WTC11 (cell line): Measurements from ENCODE around the gene LRRC47. TPM values are rescaled to one million over a fixed set of nuclear protein-coding genes. Genes with fewer than 3 reads are reported as not detected.

Source experiments
- ATAC-seq: fragments of 200-7000 bp; cut with Tn5 transposase; 2 replicates; pipeline ENCODE4 v1.10.0; 2021; ENCODE audit warnings: mild to moderate bottlenecking, moderate library complexity
- CTCF ChIA-PET: fragments of 300-600 bp; sonication (Branson Sonifier 250); formaldehyde crosslinking; loops from one replicate; lab custom pipeline; 2021; ENCODE audit warnings: antibody characterized with exemption; lab: Charles Lee
- POLR2A ChIA-PET: fragments of 350-600 bp; sonication (Branson Sonifier 250); formaldehyde crosslinking; loops from one replicate; lab custom pipeline; 2021; ENCODE audit warnings: antibody characterized with exemption; lab: Charles Lee
- DNase-seq: peaks from one replicate; pipeline ENCODE4 v3.0.0; 2021; ENCODE audit warnings: low spot score
- H3K27ac Mint-ChIP-seq: 2 replicates; pipeline ENCODE4 v1.8.0; 2021; ENCODE audit warnings: mixed read lengths
- H3K27me3 Mint-ChIP-seq: 2 replicates; pipeline ENCODE4 v1.8.0; 2021; ENCODE audit warnings: low read depth, mild to moderate bottlenecking, moderate library complexity, mixed read lengths
- H3K36me3 Mint-ChIP-seq: 2 replicates; pipeline ENCODE4 v1.8.0; 2021; ENCODE audit warnings: mixed read lengths
- H3K4me1 Mint-ChIP-seq: 2 replicates; pipeline ENCODE4 v1.8.0; 2022; ENCODE audit warnings: mixed read lengths
- H3K4me3 Mint-ChIP-seq: 2 replicates; pipeline ENCODE4 v1.8.0; 2021; ENCODE audit warnings: mild to moderate bottlenecking, moderate library complexity, mixed read lengths
- H3K9me3 Mint-ChIP-seq: 2 replicates; pipeline ENCODE4 v1.8.0; 2021; ENCODE audit warnings: mixed read lengths
- CBFB ChIP-seq: sonication (generic); formaldehyde crosslinking; IDR thresholded peaks from 2 replicates; pipeline ENCODE4 v1.8.1; 2022; ENCODE audit warnings: mild to moderate bottlenecking, low read depth, missing genetic modification reagents
- CREB1 ChIP-seq: sonication (generic); formaldehyde crosslinking; IDR thresholded peaks from 2 replicates; pipeline ENCODE4 v1.8.0; 2023; ENCODE audit warnings: mild to moderate bottlenecking, missing genetic modification reagents
- CREM ChIP-seq: sonication (generic); formaldehyde crosslinking; IDR thresholded peaks from 2 replicates; pipeline ENCODE4 v1.8.1; 2022; ENCODE audit warnings: mild to moderate bottlenecking, missing genetic modification reagents, moderate library complexity
- ERG ChIP-seq: fragments of 250-450 bp; sonication (Bioruptor Pico); IDR thresholded peaks from 2 replicates; pipeline ENCODE4 v1.8.0; 2021; ENCODE audit warnings: mild to moderate bottlenecking
- GTF2I ChIP-seq: fragments of 250-450 bp; sonication (Bioruptor Pico); conservative IDR thresholded peaks from 2 replicates; pipeline ENCODE4 v1.4.0; 2021; ENCODE audit warnings: mild to moderate bottlenecking
- IRF2 ChIP-seq: sonication (generic); formaldehyde crosslinking; IDR thresholded peaks from 2 replicates; pipeline ENCODE4 v1.8.0; 2022; ENCODE audit warnings: low read depth, missing genetic modification reagents, borderline replicate concordance
- NFE2L1 ChIP-seq: sonication (generic); formaldehyde crosslinking; IDR thresholded peaks from 2 replicates; pipeline ENCODE4 v1.8.1; 2023; ENCODE audit warnings: missing genetic modification reagents
- NR1H2 ChIP-seq: sonication (generic); formaldehyde crosslinking; IDR thresholded peaks from 2 replicates; pipeline ENCODE4 v1.9.0; 2021; ENCODE audit warnings: mild to moderate bottlenecking, moderate library complexity, missing genetic modification reagents
- SOX15 ChIP-seq: fragments of 250-450 bp; sonication (Bioruptor Pico); IDR thresholded peaks from 2 replicates; pipeline ENCODE4 v1.9.0; 2021; ENCODE audit warnings: mild to moderate bottlenecking
- ZNF138 ChIP-seq: sonication (generic); formaldehyde crosslinking; conservative IDR thresholded peaks from 2 replicates; pipeline ENCODE4 v1.8.1; 2022; ENCODE audit warnings: mild to moderate bottlenecking, moderate library complexity, missing genetic modification reagents
- ZNF219 ChIP-seq: sonication (generic); formaldehyde crosslinking; IDR thresholded peaks from 2 replicates; pipeline ENCODE4 v1.8.0; 2023; ENCODE audit warnings: missing genetic modification reagents, mild to moderate bottlenecking, borderline replicate concordance
- ZNF232 ChIP-seq: sonication (generic); formaldehyde crosslinking; IDR thresholded peaks from 2 replicates; pipeline ENCODE4 v1.8.0; 2022; ENCODE audit warnings: mild to moderate bottlenecking, missing genetic modification reagents
- ZNF423 ChIP-seq: fragments of 250-450 bp; sonication (Bioruptor Pico); IDR thresholded peaks from 2 replicates; pipeline ENCODE4 v2.1.2; 2022; ENCODE audit warnings: mild to moderate bottlenecking, moderate library complexity
- ZSCAN18 ChIP-seq: fragments of 250-450 bp; sonication (Bioruptor Pico); IDR thresholded peaks from 2 replicates; pipeline ENCODE4 v2.1.2; 2022; ENCODE audit warnings: mild to moderate bottlenecking, moderate library complexity
- total RNA-seq: library from RNA; stranded (reverse); gene quantifications from 3 replicates; pipeline ENCODE4 v1.2.3, GENCODE V29; 2021
- TF ChIP-seq, protein P1 (sequence below): sonication (generic); formaldehyde crosslinking; IDR thresholded peaks from 2 replicates; pipeline ENCODE4 v1.8.1; 2022; ENCODE audit warnings: missing genetic modification reagents, borderline replicate concordance
- TF ChIP-seq, protein P2 (sequence below): sonication (generic); formaldehyde crosslinking; IDR thresholded peaks from 2 replicates; pipeline ENCODE4 v1.8.1; 2023; ENCODE audit warnings: mild to moderate bottlenecking, missing genetic modification reagents, borderline replicate concordance
- TF ChIP-seq, protein P3 (sequence below): fragments of 250-450 bp; sonication (Bioruptor Pico); IDR thresholded peaks from 2 replicates; pipeline ENCODE4 v1.9.0; 2021; ENCODE audit warnings: moderate library complexity, mild to moderate bottlenecking, inconsistent platforms, borderline replicate concordance
- TF ChIP-seq, protein P4 (sequence below): sonication (generic); formaldehyde crosslinking; IDR thresholded peaks from 2 replicates; pipeline ENCODE4 v1.8.1; 2023; ENCODE audit warnings: mild to moderate bottlenecking, missing genetic modification reagents

LRRC47 gene
- total RNA-seq, 1 experiment from 2014 or later, result 92.4 TPM

DNA sequence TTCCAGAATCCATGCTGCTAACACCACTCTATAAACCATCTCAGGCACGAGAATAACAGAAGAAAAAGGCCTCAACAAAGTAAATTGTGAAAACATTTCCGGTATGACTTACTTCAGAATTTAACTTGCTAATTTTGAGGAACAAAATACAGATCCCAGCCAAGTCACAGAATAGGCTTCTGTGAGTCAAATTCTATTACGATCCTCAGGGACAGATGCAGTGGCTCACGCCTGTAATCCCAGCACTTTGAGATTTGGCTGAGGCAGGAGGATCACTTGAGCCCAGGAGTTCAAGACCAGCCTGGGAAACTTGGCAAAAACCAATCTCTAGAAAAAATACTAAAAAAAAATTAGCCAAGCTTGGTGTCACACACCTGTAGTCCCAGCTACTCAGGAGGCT is 52.9 kb downstream of the LRRC47 start:
- DNase-seq (no peak), ATAC-seq (no peak)
- ChIA-PET POLR2A (no interaction called here), CTCF (interaction anchor here (0.7 to 4.8 kb wide), 2 partner anchors 19 to 63 kb away, joined by 3 to 22 read pairs; no protein-coding TSS in a partner anchor)
- Mint-ChIP-seq H3K9me3 (no peaks in the 10 kb centered on the region), H3K4me1 (peaks cover 30% of the 10 kb centered on the region), H3K4me3 (no peak overlapping the region), H3K27me3 (no peaks in the 10 kb centered on the region), H3K36me3 (peaks cover 27% of the 10 kb centered on the region), H3K27ac (peak overlapping the region; percentile 37; the same call in 1 of the 2 replicates)
- TF ChIP-seq ZNF423 (CRISPR knock-in tag) (no peak), ZNF219 (CRISPR knock-in tag) (no peak), ERG (CRISPR knock-in tag) (no peak), ZSCAN18 (CRISPR knock-in tag) (no peak), GTF2I (CRISPR knock-in tag) (no peak), ZNF138 (no peak), CREB1 (CRISPR knock-in tag) (no peak), CREM (CRISPR knock-in tag) (no peak), NFE2L1 (CRISPR knock-in tag) (no peak), CBFB (CRISPR knock-in tag) (no peak), ZNF232 (CRISPR knock-in tag) (no peak), SOX15 (CRISPR knock-in tag) (no peak), IRF2 (CRISPR knock-in tag) (no peak), NR1H2 (CRISPR knock-in tag) (no peak)
- TF ChIP-seq, protein P1, sequence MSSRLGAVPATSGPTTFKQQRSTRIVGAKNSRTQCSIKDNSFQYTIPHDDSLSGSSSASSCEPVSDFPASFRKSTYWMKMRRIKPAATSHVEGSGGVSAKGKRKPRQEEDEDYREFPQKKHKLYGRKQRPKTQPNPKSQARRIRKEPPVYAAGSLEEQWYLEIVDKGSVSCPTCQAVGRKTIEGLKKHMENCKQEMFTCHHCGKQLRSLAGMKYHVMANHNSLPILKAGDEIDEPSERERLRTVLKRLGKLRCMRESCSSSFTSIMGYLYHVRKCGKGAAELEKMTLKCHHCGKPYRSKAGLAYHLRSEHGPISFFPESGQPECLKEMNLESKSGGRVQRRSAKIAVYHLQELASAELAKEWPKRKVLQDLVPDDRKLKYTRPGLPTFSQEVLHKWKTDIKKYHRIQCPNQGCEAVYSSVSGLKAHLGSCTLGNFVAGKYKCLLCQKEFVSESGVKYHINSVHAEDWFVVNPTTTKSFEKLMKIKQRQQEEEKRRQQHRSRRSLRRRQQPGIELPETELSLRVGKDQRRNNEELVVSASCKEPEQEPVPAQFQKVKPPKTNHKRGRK (CRISPR knock-in tag), result no peak
- TF ChIP-seq, protein P2, sequence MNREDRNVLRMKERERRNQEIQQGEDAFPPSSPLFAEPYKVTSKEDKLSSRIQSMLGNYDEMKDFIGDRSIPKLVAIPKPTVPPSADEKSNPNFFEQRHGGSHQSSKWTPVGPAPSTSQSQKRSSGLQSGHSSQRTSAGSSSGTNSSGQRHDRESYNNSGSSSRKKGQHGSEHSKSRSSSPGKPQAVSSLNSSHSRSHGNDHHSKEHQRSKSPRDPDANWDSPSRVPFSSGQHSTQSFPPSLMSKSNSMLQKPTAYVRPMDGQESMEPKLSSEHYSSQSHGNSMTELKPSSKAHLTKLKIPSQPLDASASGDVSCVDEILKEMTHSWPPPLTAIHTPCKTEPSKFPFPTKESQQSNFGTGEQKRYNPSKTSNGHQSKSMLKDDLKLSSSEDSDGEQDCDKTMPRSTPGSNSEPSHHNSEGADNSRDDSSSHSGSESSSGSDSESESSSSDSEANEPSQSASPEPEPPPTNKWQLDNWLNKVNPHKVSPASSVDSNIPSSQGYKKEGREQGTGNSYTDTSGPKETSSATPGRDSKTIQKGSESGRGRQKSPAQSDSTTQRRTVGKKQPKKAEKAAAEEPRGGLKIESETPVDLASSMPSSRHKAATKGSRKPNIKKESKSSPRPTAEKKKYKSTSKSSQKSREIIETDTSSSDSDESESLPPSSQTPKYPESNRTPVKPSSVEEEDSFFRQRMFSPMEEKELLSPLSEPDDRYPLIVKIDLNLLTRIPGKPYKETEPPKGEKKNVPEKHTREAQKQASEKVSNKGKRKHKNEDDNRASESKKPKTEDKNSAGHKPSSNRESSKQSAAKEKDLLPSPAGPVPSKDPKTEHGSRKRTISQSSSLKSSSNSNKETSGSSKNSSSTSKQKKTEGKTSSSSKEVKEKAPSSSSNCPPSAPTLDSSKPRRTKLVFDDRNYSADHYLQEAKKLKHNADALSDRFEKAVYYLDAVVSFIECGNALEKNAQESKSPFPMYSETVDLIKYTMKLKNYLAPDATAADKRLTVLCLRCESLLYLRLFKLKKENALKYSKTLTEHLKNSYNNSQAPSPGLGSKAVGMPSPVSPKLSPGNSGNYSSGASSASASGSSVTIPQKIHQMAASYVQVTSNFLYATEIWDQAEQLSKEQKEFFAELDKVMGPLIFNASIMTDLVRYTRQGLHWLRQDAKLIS (CRISPR knock-in tag), result no peak
- TF ChIP-seq, protein P3, sequence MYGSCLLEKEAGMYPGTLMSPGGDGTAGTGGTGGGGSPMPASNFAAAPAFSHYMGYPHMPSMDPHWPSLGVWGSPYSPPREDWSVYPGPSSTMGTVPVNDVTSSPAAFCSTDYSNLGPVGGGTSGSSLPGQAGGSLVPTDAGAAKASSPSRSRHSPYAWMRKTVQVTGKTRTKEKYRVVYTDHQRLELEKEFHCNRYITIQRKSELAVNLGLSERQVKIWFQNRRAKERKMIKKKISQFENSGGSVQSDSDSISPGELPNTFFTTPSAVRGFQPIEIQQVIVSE (CRISPR knock-in tag), result no peak
- TF ChIP-seq, protein P4, sequence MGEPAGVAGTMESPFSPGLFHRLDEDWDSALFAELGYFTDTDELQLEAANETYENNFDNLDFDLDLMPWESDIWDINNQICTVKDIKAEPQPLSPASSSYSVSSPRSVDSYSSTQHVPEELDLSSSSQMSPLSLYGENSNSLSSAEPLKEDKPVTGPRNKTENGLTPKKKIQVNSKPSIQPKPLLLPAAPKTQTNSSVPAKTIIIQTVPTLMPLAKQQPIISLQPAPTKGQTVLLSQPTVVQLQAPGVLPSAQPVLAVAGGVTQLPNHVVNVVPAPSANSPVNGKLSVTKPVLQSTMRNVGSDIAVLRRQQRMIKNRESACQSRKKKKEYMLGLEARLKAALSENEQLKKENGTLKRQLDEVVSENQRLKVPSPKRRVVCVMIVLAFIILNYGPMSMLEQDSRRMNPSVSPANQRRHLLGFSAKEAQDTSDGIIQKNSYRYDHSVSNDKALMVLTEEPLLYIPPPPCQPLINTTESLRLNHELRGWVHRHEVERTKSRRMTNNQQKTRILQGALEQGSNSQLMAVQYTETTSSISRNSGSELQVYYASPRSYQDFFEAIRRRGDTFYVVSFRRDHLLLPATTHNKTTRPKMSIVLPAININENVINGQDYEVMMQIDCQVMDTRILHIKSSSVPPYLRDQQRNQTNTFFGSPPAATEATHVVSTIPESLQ, result no peak
